ENCODE measurements around the gene PPFIA1. TPM values are rescaled to one million over a fixed set of nuclear protein-coding genes. Genes with fewer than 3 reads are reported as not detected.
"Not testable (repeated sequence)": the region's sequence is repeated elsewhere in the genome, so short reads cannot be mapped to it uniquely, and the experiment has no call there.

The PPFIA1 gene
- total RNA-seq, 1 donor from 2014 or later, result 65.2 TPM

DNA sequence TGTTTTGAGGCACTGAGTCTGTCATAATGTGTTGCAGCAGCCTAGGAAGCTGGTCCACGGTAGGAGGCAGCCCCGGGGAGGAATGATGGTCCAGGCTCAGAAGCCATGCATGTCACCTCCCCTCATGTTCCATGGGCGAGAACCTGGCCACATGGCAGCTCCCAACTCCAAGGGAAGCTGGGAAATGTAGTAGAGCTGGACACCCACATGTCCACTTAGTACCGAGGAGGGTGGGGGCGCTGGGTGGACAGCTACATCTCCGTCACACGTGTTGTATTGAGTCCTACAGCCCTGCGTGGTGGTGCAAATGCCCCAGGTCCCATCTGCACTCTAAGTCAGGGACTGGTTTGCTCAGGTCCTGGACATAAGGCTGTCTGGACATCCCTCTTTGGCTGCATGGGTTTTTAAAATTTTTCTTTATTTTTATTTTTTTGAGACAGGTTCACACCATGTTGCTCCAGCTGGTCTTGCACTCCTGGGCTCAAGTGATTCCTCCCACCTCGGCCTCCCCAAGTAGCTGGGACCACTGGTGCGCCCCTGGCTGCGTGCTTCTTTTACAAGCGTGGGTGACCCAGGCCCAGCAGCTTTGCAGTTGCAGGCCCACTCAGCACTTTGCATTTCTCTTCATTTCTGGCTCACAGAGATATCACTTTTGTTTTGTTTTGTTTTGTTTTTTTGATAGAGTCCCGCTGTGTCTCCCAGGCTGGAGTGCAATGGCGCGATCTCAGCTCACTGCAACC is 123.9 kb downstream of the PPFIA1 start:
- no peak for DNase-seq (ENCODE audit: low spot score)

DNA sequence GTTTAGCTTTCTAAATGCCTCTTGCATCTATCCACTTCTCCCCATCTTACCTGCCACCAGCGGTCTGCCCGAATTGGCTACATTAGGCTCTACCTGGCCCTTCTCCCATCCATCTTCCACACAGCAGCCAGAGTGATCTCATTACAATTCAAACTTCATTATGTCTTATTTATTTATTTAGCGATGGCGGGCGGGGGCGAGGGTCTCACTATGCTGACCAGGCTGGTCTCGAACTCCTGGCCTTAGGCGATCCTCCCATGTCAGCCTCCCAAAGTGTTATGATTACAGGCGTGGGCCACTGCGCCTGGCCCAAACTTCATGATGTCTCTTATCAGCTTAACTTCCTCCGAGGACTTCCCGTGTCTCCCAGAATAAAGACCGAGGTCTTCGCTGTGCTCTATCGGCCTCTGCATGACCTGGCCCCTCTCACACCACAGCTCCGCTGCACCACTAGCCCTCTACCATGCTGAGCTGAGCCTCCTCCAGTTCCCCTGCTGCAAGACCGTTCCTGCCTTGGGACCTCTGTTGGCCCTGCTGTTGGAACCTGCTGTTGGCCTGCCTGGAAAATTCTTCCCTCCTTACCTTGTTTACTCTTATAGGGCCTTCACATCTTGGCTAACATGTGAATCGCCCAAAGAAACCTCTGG is 127.0 kb downstream of the PPFIA1 start:
- DNase-seq (ENCODE audit: low spot score), result no peak

DNA sequence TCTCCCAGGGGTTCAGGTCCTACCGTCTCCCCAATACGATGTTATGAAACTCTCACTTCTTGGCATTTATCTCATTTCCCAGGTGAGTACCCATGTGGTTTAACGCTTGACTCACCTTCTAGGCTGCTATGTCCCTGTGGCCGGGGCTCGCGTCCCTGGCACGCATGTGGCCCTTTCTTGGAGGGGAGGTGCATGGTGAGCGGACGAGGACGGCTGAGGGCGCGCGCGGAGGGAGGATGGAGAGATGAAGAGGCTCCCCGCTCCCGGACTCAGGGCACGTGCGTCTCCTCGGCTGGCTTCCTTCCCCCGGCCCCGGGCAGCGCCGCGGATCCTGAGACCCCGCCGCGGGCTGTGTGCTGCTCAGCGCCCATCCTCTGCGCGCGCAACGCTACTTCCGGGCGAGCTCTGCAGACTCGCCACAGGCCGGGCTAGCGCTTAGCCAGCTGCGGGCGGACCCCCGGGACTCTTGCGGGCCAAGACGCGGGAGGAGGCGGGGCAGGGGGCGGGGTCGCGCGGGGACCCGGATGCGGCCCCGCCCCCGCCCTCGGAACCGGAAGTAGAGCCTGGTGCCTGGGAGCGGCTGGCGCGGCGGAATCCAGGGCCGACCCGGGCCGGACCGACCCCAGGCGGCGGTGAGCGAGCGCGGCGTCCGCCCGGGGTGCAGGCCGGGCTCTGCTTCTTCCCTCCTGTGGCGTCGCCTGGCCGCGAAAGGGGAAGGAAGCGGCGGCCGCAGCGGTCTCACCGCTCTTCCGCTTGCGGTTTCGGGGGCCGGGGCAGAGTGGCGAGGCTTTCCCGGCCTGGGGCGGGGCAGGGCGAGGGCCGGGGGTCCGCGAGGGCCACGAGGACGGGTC is 127.7 kb downstream of the PPFIA1 start, which contains the start of gene CTTN:
CTTN (plus strand) TSS at position 547 of the 851 bp plus-strand sequence. CDS start 8,769 bp downstream, outside the sequence.
- DNase-seq (ENCODE audit: low spot score), result peak; percentile 78

DNA sequence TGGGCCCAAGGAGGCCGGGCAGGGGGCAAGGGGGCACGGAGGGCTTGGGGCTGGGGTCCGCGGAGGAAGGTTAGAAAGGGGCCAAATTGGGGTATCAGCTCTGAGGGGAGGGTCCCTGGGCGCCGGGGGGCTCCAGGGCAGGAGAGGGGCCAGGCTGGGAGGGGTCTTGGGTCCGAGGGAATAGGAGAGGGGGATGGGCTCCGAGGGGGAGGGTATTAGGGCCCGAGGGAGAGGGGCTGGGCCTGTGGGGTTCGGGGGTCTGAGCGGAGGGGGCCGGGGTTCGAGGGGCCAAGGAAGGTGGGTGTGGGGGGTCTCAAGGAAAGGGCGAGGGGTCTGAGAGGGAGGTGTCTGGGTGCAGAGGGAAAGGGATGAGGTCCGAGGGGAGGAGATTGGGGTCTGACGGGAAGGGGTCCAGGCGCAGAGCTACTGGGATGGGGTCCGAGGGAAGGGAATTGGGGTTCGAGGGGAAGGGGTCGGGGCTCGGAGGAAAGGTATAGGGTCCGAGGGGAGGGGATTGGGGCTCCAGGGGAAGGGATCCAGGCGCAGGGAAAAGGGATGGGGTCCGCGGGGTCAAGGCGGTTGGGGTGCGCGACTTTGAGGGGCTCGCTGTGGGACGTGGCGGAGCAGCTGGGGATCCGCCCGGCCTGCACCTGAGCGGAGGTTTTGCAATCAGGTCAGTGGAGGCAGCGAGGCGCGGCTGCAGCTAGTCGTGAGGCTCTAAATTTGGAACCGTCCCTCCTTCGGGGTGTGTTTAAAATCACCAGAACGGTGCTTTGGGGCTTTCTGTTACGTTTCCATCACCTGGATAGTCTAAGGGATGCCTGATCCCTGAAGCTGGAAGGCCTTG is 128.6 kb downstream of the PPFIA1 start:
- peak; percentile 49 for DNase-seq (ENCODE audit: low spot score)

DNA sequence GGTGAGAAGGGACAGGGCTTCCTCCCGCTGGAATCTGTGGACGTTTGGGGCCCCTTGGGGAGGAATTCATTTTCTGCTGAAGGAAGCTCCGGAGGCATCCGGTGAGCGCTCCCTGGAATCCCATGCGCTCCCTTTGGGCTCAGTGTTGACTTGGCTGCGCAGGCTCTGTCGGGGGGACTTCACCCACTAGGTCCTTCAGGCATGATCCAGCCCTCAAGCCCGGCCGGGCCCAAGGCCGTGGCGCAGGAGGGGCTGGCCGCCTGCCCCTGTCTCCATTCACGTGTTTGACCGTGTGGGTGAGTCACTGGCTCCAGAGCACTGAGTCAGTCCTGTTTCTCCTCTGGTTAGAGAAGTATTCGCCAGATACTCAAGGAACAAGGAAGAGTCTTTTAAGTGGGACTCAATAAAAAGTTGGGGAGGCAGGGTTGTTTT is 129.2 kb downstream of the PPFIA1 start:
- peak; percentile 87 for DNase-seq (ENCODE audit: low spot score)

DNA sequence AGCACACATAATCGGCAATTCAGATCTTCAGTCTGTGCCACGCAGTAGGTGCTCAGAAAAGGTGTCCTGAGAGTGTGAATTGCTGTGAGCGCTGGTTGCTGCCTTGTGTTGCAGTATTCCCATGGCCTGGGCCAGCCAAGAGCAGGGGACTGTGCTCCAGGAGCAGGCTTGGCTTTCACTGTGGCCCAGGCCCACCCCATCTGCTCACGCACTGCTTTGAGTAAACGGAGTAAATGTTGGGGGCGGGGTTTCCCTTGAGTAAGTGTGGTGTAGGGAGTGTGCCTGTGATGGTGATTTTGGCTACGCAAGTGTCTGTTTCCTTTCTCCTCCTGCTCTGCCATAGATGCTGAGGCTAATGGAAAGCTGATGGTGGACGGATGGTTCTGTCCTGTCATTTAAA is 130.2 kb downstream of the PPFIA1 start:
- no peak for DNase-seq (ENCODE audit: low spot score)

DNA sequence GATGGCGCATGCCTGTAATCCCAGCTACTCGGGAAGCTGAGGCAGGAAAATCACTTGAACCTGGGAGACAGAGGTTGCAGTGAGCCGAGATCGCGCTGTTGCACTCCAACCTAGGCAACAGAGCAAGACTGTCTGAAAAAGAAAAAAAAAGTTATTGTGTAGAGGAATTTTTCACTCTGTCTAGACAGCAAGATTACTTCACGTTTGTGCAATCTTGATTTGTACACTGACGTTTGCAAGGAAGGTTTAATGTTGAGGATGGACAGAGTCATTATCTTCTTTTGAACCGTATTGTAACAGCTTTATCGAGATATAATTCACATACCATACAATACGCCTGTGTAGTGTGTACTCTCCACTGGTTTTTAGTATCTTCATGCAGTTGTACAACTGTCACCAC is 131.5 kb downstream of the PPFIA1 start:
- DNase-seq (ENCODE audit: low spot score), result no peak

DNA sequence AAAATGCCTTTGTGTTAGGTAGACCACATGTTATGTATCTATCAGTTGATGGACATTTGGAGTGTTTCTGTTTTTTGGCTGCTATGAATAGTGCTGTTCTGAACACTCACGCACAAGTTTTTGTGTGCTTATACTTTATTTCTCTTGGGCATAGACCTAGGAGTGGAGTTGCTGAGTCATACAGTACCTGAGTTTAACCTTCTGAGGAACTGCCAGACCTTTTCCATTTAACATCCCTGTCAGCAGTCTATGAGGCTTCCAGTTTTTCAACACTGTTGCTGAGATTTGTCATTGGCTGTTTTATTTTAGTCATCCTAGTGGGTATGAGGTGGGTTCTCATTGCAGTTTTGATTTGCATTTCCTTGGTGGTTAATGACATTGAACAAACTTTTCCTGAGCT is 132.2 kb downstream of the PPFIA1 start:
- no peak for DNase-seq (ENCODE audit: low spot score)

DNA sequence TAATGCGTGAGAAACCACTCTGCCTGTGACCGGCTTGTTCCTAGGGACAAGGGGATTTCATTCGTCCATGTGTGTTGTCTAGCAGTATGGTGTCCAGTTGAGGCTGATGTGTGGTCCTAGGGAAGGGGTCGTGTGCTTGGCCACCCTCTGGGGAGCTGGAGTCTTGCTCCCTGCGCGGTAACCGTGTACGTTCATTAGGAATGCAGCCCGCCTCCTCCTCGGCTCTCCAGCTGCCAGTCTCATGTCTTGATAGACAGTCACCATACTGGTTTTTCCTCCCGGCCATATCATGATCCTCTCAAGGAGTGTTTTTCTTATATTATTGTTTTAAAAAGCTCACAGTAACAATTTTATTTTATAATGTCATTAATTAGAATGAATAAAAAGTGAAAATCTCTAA is 133.8 kb downstream of the PPFIA1 start:
- no peak for DNase-seq (ENCODE audit: low spot score)

DNA sequence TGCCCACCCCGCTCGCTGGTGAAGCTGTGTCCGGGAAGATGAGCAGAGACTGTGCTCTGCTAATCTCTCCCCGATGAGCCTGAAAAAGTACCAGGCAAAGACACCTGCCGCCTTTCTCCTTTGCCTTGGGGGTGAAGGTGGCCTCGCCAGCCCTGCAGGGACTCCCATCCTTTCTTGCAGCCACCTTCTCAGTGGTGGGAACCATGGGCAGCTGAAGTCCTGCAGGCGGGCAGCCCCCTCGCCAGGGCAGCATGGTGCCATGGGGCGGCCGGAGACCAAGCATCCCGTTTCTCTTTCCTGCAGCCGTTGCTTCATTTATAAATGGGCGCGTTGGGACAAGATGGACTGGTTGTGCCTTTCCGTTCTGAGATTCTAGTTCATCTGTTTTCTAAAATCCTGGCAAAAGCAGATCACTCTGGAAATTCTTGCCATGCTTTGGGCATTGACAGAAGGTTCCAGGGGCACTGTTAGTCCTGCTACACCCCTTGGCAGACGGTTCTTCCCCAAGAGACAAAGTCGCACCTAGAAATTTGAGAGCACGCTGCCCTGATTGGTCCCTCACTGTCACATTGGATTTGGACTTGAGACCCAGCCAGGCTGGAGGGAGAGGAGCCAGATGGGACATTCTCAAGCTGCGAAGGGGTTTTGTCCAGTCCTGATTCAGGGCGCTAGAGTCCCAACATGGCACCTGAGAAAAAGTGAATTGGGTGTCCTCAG is 135.3 kb downstream of the PPFIA1 start:
- no peak for DNase-seq (ENCODE audit: low spot score)

DNA sequence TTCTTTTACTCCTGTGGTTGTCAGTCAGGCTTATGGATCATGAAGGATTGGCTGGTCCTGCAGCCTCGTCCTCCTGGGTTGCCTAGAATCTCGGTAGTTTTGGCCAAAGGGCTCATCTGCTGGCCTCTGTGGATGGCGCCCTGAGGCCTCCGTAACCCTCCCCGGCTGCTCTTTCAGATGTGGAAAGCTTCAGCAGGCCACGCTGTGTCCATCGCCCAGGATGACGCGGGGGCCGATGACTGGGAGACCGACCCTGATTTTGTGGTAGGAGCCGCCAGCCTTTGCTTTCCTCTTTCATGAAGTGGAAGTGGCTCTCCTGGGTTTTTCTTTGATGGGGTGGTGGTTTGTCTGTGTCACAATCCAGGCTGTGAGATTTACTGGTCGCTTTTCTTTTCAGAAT is 136.6 kb downstream of the PPFIA1 start:
- DNase-seq (ENCODE audit: low spot score), result no peak

DNA sequence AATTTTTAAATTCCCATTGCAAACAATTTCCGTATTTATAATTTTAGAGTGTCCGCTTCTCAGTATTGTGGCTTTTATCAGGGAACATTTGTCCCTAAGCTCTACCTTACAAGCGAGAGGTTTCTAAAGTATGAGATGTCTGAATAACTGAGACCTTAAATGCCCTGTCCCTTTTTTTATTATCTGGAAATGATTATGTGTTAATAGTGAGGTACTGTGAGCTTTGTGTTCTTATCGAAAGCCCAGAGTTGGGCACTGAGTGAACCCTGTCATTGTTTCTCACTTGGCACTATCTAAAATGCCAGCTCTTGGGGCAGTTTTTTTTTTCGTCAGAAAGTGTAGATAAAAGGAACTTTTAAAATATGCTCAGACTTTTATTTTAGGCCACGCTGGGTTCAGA is 137.3 kb downstream of the PPFIA1 start:
- DNase-seq (ENCODE audit: low spot score), result no peak

DNA sequence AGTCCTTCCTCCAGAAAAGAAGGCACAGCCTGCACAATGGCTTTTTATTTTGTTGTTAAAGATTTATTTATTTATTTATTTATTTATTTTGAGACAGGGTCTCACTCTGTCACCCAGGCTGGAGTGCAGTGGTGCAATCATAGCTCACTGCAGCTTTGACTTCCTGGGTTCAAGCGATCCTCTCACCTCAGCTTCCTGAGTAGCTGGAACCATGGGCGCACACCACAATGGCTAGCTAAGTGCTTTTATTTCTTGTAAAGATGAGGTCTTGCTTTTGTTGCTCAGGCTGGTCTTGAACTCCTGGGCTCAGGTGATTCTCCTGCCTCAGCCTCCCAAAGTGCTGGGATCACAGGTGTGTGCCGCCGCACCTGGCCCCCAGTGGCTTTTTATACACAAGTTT is 137.8 kb downstream of the PPFIA1 start:
- not testable (repeated sequence) for DNase-seq (ENCODE audit: low spot score)

DNA sequence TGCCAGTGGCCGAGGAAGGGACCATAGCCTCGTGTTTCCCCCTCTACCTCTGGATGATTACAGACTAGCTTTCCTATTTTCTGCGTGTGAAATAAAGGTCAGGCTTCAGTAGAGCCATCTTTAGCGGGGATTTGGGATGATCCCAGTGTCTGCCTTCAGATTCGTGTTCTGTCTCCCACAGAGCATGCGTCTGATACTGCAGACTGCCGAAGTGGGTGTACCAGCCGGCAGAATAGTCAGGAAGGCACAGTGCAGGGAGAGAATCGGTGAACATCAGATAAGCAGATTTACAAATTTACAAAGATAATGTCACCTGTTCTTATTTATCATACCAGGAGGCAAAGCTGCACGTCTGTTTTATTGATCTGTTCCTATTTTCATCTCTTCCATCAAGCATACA is 138.9 kb downstream of the PPFIA1 start:
- DNase-seq (ENCODE audit: low spot score), result no peak

DNA sequence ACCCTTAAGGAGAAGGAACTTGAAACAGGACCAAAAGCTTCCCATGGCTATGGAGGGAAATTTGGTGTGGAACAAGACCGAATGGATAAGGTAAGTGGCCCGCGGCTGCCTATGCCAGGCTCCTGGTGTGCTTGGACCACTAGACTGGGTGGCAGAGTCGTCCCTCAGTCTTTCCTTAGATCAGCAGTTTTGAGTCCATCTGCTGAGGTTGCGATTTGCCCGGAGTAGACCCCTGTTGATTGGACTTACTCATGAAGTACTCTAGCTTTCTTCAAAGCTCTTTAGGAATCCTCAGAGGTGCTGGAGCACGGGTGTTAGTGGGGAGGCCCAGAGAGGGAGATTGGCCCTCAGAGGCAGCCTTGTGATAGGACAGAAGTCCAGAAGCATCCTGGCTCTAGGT is 139.4 kb downstream of the PPFIA1 start:
- no peak for DNase-seq (ENCODE audit: low spot score)

DNA sequence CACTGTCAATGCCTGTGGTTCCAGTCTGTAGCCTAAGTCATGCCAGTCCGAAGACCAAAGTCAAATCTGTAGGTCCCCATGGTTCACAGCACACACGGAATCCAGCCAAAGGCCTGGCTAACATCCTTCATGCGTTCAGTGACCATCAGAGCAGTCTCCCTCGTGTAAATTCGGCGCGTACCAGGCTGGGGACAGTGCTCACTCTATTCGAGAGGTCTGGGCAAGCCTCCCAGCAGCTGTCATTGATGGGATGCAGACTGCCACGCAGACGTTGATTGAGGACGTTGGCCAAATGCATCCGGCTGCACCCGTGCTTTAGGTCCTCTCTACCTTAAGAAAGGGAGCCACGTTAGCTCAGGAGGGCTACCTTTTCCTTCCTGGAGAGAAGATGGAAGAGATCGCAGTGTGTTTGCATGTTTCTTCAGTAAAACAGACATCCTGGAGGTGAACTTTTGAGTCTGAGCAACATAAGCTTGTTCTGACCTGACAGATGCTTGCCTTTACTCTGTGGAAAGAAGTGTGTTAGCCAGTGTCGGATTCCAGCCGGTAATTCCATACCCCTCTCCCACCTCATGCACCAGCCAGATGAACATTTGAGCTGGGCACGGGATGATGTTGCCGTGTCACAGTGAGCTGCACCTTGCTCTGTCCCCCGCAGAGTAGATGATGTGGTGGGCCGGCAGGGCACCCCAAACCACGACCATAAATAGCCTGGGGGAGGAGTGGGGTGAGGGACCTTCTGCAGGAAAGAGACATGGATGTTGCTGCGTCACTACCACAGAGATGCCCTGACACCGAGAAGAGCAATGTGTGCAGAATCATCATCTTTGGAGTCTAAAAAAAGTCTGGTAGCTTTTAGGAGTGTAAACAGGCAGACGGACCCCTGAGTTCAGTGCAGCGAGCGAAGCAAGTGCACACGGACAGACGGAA is 140.1 kb downstream of the PPFIA1 start:
- no peak for DNase-seq (ENCODE audit: low spot score)

DNA sequence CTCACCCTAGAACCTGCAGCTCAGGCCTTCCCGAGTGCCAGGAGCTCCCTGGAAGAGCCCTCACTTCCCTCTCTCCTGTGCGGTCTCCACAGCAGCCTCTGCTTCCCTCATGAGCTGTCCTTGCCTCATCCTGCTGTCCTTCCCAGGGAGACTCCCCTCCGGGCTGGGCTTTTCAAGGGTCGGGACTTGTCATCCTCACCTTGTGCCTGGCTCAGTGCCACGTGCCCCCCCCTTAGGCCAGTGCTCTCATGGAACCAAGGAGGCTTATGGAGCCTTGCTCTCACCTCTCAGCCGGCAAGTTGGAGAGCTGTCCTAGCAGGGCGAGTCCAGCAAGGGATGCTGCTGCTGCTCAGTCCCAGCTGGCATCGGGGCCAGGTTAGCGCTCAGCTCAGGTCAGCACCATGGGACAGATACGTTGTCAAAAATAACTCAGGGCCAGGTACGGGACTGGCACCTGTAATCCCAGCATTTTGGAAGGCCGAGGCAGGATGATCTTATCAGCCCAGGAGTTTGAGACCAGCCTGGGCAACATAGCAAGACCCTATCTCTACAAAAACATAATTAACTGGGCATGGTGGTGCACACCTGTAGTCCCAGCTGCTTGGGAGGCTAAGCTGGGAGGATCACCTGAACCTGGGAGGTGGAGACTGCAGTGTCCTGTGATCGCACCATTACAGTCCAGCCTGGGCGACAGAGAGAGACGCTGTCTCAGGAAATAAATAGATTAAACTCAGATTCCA is 141.4 kb downstream of the PPFIA1 start:
- DNase-seq (ENCODE audit: low spot score), result no peak

DNA sequence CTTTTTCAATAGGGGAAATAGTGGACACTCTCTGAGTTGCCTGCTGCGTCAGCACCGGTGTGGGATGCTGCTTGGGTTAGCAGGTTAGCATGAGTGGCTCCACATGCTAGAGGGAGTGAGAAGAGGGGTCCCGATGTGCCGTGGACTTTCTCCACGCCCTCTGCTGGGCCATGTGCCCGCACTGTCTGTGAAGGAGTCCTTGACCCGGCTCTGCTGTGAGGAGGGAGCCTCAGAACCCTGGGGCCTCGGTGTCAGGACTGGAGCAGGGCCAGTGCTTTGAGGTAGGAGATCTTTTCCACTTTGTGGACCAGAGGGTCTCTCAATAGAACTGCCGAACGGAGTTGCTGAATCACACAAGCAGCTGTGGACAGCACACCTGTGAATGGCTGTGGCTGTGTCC is 142.7 kb downstream of the PPFIA1 start:
- DNase-seq (ENCODE audit: low spot score), result no peak

Measured in ureter (tissue), 1 donor.